HG03575 (cell line): Measurements from ENCODE around the gene AHCTF1.
A peak's percentile ranks its signal among the peaks of the same experiment; 100 is the strongest.

Source experiments
- ATAC-seq: cut with Tn5 transposase; IDR thresholded peaks from one replicate; pipeline ENCODE4 v1.9.1; 2021; ENCODE audit not compliant: unreplicated experiment, insufficient number of reproducible peaks, low FRiP score; ENCODE audit errors: extremely low read depth

AHCTF1 gene, protein sequence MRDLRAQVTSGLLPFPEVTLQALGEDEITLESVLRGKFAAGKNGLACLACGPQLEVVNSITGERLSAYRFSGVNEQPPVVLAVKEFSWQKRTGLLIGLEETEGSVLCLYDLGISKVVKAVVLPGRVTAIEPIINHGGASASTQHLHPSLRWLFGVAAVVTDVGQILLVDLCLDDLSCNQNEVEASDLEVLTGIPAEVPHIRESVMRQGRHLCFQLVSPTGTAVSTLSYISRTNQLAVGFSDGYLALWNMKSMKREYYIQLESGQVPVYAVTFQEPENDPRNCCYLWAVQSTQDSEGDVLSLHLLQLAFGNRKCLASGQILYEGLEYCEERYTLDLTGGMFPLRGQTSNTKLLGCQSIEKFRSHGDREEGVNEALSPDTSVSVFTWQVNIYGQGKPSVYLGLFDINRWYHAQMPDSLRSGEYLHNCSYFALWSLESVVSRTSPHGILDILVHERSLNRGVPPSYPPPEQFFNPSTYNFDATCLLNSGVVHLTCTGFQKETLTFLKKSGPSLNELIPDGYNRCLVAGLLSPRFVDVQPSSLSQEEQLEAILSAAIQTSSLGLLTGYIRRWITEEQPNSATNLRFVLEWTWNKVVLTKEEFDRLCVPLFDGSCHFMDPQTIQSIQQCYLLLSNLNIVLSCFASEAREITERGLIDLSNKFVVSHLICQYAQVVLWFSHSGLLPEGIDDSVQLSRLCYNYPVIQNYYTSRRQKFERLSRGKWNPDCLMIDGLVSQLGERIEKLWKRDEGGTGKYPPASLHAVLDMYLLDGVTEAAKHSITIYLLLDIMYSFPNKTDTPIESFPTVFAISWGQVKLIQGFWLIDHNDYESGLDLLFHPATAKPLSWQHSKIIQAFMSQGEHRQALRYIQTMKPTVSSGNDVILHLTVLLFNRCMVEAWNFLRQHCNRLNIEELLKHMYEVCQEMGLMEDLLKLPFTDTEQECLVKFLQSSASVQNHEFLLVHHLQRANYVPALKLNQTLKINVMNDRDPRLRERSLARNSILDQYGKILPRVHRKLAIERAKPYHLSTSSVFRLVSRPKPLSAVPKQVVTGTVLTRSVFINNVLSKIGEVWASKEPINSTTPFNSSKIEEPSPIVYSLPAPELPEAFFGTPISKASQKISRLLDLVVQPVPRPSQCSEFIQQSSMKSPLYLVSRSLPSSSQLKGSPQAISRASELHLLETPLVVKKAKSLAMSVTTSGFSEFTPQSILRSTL (N-terminal part only)

GRCh38 chr1:246931549-246932365 is at the start of gene AHCTF1:
Gene AHCTF1, minus strand, starts transcription at chr1:246931948. Its CDS starts 13,578 bp downstream, at chr1:246918370.
- ATAC-seq, result peak; percentile 81

DNA sequence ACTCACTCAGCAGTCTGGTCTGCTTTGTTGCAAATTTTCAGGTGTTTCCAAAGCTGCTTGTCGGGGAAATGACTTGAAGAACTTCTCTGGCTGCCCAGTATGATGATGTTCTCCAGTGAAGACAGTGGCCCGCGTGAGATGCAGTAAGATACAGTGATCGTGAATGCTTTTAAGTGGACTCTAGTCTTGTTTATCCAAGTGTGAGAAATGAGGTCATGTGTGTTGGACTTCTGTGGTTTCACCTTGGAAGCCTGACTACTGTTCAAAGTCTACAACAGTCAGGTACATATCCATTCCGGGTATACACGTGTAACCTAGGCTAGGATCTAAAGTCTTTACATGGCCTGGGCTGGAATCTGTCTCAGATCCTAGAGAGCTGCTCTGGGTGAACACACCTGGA is 47.0 kb upstream of the AHCTF1 start:
- ATAC-seq, result no peak

DNA sequence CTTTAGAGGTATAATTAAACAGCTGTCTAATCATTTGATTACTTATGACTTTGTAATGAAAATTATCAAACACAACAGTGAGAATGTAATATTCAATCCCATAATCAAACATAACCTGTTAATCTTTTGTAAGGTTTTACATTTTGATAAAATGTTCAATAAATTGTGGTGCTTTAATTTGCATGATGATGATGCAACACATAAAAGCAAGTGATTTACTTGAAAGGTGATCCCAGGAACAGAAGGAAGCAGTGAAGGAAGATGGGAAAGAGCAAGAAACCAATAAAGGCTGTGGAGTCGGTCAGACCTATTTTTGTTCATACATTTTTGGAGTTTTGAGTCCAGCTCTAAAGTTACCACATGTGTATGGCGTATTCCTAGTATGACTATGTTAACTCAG is 46.5 kb upstream of the AHCTF1 start:
- ATAC-seq, result no peak

GRCh38 chr1:246971969-246972368 is 40.2 kb upstream of the AHCTF1 start:
- ATAC-seq, result no peak

DNA sequence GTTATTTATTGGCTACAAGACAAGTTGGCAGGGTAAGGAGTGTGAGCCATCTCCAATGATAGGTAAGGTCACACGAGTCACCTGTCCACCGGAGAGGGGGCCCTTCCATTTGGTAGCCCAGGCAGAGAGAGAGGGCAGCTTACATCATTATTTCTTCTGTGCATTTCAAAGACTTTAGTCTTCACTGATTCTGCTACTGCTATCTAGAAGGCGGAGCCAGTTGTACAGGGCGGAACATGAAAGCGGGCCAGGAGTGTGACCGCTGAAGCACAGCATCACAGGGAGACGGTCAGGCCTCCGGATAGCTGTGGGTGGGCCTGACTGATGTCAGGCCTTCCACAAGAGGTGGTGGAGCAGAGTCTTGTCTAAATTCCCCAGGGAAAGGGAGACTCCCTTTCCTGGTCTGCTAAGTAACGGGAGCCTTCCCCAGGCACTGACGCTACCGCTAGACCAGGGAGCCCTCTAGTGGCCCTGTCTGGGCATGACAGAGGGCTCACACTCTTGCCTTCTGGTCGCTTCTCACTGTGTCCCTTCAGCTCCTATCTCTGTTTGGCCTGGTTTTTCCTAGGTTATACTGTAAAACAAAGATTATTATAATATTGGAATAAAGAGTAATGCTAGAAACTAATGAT is 39.5 kb upstream of the AHCTF1 start:
- ATAC-seq, result no peak

- ATAC-seq, result no peak
Observed at GRCh38 chr1:246969621-246970020, 37.9 kb upstream of the AHCTF1 start.

DNA sequence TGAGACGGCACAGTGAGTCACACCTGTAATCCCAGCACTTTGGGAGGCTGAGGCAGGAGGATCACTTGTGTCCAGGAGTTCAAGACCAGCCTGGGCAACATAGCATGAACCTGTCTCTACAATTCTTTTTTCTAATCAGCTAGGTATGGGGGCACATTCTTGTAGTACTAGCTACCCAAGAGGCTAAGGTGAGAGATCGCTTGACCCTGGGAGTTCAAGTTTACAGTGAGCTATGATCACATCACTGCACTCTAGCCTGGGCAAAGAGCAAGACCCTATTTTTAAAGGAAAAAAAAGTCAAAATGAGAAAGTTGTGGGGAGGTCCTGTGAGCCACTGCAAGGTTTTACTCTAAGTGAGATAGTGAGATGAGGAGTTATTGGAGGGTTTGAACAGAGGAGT is 34.8 kb upstream of the AHCTF1 start:
- no peak for ATAC-seq

- no peak for ATAC-seq
Observed at GRCh38 chr1:246959944-246960693, 28.4 kb upstream of the AHCTF1 start.

DNA sequence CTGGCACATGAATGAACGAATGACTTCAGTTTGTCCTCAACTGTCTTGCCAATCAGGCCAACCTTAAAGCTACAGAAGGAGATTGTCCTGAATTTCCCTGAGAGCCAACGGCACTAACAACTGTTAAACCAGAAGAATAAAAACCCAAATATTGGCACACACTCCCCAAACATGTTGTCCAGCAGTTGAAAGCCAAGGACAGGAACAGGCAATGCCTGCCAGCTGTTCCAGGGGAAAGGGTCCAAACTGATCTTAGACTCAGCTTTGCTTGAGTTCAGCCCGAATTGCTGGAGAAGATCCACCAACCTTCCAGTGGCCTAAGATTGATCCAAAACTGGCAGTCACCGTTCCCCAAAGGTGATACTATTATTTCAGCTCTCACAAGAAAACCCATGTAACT is 22.4 kb upstream of the AHCTF1 start:
- no peak for ATAC-seq

DNA sequence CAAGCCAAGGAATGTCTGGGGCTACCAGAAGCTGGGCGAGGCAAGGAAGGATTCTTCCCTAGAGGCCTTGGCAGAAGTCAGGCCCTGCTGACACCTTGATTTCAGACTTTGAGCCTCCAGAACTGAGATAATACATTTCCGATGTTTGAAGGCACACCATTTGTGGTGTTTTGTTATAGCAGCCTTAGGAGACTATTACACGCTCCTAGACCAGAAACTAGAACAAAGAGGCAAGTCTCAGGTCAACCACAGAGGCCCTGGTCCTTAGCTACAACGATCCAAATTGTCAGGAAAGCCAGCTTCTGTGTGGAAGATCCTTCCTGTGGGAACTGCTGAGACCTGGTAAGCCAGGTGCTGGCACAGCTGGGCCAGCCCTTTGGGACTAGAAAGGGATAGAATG is 19.7 kb upstream of the AHCTF1 start:
- no peak for ATAC-seq

DNA sequence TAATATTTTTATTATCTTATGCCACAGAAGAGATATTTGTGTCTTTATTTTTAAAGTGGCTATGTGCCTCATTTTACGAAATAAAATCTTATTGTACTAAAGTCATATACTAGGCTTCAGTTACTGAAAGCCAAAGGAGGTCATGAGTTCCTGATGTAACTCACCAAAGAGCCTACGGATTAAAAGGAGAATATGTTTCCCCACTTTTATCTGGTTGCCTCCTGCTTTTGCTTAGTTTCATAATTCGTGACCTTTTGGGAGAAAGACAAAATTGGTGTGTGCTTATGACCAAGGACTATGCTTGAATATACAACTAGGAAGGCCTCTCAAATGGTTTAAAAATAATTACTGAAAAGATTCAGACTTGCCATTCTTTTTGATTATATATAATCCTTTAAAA is 18.2 kb upstream of the AHCTF1 start:
- ATAC-seq, result no peak

DNA sequence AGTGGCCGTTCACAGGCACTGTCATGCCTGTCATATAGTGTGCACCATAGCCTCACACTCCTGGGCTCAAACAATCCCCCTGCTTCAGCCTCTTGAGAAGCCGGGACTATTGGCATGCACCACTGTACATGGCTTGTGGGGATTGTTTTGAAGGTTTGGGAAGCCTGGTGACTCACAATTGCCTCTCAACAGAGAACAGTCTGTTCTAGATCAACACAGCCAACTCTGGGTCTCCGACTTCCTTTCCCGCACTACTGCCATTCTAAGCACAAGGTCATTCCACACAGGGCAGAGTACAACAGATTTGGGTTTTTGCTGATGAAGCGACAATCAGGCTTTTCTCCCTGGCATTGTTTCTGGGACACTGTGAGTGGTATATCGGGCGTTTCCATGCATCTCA is 15.5 kb upstream of the AHCTF1 start:
- ATAC-seq, result no peak

GRCh38 chr1:246946366-246946765 is 14.6 kb upstream of the AHCTF1 start:
- ATAC-seq, result no peak

DNA sequence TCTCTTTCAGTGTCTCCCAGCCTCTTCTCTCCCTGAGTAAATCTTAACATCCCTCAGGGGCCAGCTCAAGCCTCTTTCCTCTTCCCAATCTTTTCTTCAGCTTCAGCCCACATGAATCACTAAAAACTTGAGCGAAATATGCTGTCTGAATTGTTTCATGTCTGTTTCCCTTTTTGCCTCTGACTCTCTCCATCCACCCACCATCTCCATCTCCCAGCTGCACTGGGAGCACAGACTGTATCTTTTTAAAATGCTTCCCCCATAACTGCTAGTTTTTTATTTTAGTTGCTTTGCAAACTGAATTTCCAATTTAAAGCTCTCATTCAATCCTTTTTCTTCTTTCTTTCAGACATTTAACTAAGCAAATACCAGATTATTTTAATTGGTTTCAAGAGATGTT is 3.0 kb upstream of the AHCTF1 start:
- ATAC-seq, result no peak

- no peak for ATAC-seq
Observed at GRCh38 chr1:246933893-246934292, 2.1 kb upstream of the AHCTF1 start.

- ATAC-seq, result no peak
Observed at GRCh38 chr1:246932366-246932700, 585 bp upstream of the AHCTF1 start.

DNA sequence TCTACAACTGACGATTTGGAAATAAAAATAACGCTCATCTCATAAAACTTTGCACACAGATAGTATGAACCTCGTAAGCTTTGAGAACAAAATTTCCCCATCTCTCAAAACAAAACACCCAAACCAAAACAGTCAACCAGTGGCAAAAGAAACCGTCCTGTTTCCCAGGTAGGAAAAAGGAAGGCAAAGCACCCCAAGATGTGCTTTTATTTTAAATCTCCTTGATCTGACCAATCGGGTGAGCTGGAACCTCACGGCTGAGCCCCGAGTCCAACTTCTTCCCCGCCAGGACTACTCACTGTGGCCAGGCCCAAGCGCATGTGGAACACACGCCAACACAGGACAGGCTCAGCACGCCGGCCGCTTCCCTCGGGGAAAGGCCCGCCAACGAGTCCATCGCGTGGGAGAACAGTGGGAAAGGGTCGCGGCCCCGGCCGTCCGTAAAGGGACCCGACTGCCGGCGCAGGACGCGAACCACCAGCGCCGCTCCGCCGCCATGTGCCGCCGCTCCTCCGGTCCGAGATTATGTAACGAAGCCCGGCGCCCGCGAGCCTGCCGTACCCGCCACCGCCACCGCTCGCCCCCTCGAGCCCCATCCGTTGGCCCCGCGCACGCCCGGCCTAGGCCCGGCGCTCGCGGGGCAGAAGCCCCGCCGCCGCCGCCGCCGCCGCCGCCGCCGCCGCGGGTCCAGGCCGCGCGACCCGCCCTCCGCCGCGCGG is 759 bp downstream of the AHCTF1 start:
- ATAC-seq, result peak; percentile 3
